ENCODE results near the gene SLC25A21. TPM values are rescaled to one million over a fixed set of nuclear protein-coding genes. Genes with fewer than 3 reads are reported as not detected.

Gene SLC25A21
- total RNA-seq, 4 donors from 2014 or later = 0.67 to 2.1 (median 0.91) TPM

DNA sequence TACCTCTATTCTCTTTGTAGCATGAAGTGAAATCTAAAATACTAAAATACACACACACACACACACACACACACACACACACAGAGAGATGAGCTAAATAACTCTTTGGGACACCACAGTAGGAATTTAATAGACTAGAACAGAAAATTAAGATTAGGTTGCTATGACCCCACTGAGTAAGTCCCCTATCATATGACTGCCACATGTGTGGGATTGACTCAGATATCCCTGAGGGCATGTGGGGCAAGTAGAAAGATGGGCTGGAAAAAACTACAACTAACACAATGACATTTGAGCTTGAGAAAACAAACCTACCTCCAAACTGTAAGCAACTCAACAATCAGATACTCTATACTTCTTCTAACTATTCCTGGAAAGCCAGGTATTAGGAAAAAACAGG lies 27.0 kb downstream of the SLC25A21 start:
- H3K4me1 ChIP-seq = peaks cover 0 to 2% (median 0%) of the 10 kb centered on the region in 3 donors
- TF ChIP-seq, protein P1, sequence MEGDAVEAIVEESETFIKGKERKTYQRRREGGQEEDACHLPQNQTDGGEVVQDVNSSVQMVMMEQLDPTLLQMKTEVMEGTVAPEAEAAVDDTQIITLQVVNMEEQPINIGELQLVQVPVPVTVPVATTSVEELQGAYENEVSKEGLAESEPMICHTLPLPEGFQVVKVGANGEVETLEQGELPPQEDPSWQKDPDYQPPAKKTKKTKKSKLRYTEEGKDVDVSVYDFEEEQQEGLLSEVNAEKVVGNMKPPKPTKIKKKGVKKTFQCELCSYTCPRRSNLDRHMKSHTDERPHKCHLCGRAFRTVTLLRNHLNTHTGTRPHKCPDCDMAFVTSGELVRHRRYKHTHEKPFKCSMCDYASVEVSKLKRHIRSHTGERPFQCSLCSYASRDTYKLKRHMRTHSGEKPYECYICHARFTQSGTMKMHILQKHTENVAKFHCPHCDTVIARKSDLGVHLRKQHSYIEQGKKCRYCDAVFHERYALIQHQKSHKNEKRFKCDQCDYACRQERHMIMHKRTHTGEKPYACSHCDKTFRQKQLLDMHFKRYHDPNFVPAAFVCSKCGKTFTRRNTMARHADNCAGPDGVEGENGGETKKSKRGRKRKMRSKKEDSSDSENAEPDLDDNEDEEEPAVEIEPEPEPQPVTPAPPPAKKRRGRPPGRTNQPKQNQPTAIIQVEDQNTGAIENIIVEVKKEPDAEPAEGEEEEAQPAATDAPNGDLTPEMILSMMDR (IDR thresholded peaks at IDR 0.05) = no peak
- no peak for TF ChIP-seq POLR2A (IDR thresholded peaks at IDR 0.05)
- no peak overlapping the region for H3K4me3 ChIP-seq
- intact Hi-C loops (cut with DNase I) = no loop called here
- no peak for DNase-seq
- H3K27ac ChIP-seq = no peak overlapping the region
- no peaks in the 10 kb centered on the region for H3K36me3 ChIP-seq
- H3K27me3 ChIP-seq = no peaks in the 10 kb centered on the region
- H3K9me3 ChIP-seq = no peaks in the 10 kb centered on the region

DNA sequence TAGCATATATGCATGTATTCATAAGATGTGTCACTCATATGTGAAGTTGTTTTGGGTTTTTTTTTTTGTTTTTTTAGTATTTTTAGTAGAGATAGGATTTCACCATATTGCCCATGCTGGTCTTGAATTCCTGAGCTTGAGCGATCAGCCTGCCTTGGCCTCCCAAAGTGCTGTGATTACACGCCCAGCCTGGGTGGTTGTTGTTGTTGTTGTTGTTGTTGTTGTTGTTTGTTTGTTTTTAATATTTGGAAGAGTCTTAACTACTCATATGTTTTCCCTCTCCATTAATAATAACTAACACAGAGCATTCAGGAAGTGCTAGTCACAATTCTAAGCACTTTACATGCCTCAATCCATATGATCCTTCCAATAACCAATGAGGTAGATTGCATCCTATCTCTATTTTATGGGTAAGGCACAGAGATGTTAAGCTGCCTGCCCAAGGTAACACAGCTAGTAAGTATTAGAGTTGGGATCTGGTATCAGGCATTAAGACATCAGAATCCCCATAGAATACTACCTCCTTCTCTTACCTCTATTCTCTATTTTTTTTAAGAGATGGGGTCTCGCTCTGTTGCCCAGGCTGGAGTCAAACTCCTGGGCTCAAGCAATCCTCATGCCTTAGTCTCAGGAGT lies 27.6 kb downstream of the SLC25A21 start:
- DNase-seq = no peak
- 90 to 92% methylated on average over 3 of the region's 3 CpGs for WGBS, 2 donors
- intact Hi-C loops (cut with DNase I) = no loop called here
- Histone ChIP-seq H3K27ac (no peak overlapping the region), H3K9me3 (no peaks in the 10 kb centered on the region), H3K4me3 (no peak overlapping the region), H3K36me3 (no peaks in the 10 kb centered on the region), H3K4me1 (no peaks in the 10 kb centered on the region), H3K27me3 (no peaks in the 10 kb centered on the region)
- TF ChIP-seq POLR2A (IDR thresholded peaks at IDR 0.05) = no peak
- TF ChIP-seq, protein P1 (IDR thresholded peaks at IDR 0.05) = no peak

DNA sequence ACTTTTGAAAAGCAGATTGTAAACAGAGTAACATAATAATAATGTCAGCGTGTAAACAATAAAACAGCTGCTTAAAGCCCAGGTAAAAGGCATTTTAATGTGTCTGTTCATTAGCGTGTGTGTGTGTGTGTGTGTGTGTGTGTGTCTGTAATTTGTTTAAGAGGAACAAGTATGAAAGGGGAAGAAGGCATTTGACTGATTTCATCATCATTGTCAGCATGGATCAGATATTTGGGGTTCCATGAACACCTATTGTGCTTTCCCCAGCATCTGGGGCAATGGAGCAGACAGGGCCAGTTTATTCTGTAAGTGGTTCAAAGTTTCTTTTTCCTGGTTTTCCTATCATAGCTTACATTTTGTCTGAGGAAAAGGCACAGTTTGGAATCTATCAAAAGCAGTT lies 28.9 kb downstream of the SLC25A21 start:
- Histone ChIP-seq H3K4me3 (no peak overlapping the region), H3K27ac (no peak overlapping the region), H3K9me3 (no peaks in the 10 kb centered on the region), H3K4me1 (no peaks in the 10 kb centered on the region), H3K36me3 (no peaks in the 10 kb centered on the region), H3K27me3 (no peaks in the 10 kb centered on the region)
- WGBS, 2 donors = 62 to 71% methylated on average over 2 of the region's 2 CpGs
- TF ChIP-seq, protein P1 (IDR thresholded peaks at IDR 0.05) = no peak
- TF ChIP-seq POLR2A (IDR thresholded peaks at IDR 0.05) = no peak
- no peak for DNase-seq
- intact Hi-C loops (cut with DNase I) = no loop called here

DNA sequence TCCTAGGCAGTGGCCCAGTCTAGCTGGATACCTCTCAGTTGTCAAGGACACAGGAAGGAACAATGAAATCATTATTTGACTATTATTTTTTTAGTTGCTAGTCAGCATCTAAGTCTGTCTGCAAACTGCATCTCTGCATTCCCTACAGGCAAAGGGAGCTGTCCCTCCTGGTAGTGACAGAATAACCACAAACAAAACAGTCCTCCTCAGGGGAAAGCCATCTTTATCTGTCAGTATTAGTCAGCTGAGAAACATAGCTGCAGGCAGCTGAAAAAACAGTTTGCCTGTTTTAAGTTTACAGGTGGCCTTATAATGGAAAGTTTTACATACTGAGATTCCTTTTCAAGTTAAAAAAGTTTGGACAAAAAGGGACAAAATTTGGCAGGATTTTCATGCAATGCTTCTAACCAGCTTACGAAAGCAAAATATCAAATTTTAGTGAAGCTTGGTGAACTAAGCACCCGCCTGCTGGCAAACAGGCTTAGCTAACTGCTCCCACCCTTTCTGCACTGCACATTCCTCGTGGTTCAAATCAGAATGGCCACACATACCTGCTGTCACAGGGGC lies 29.5 kb downstream of the SLC25A21 start:
- H3K4me3 ChIP-seq = no peak overlapping the region
- 52 to 57% methylated on average over 3 of the region's 3 CpGs for WGBS, 2 donors
- no peak for TF ChIP-seq POLR2A (IDR thresholded peaks at IDR 0.05)
- TF ChIP-seq, protein P1 (IDR thresholded peaks at IDR 0.05) = no peak
- no peaks in the 10 kb centered on the region for H3K36me3 ChIP-seq
- H3K27me3 ChIP-seq = no peaks in the 10 kb centered on the region
- DNase-seq = no peak
- intact Hi-C loops (cut with DNase I) = no loop called here
- no peaks in the 10 kb centered on the region for H3K9me3 ChIP-seq
- no peak overlapping the region for H3K27ac ChIP-seq
- no peaks in the 10 kb centered on the region for H3K4me1 ChIP-seq

DNA sequence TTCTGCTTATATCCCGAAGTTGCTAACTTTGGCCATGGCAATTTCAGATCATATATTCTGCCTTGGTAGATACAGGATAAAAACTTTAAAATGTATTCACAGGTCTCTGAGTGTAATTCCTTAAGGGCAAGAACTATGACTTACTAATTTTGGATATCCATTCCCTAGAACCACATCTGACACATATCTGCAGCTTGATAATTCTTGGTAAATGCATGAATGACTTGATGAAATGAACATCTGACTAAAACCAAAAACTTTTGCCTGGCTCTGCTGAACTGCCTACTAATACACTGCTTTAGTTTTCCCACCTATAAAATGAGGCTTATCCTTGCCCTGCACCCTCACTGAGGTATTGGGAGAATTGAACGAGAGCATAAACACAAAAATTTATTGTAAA lies 32.2 kb downstream of the SLC25A21 start:
- TF ChIP-seq, protein P1 (IDR thresholded peaks at IDR 0.05) = no peak
- TF ChIP-seq POLR2A (IDR thresholded peaks at IDR 0.05) = no peak
- 78 to 84% methylated on average over 2 of the region's 2 CpGs for WGBS, 2 donors
- no peaks in the 10 kb centered on the region for H3K27me3 ChIP-seq
- no peak for DNase-seq
- H3K4me3 ChIP-seq = no peak overlapping the region
- H3K9me3 ChIP-seq = no peaks in the 10 kb centered on the region
- intact Hi-C loops (cut with DNase I) = no loop called here
- no peak overlapping the region for H3K27ac ChIP-seq
- no peaks in the 10 kb centered on the region for H3K36me3 ChIP-seq
- H3K4me1 ChIP-seq = no peaks in the 10 kb centered on the region

All from esophagus squamous epithelium (tissue), 5 donors.